WERI-Rb-1 (cell line): ENCODE data around the gene PPP1R3C.

Experiments
- DNase-seq: peaks from one replicate; pipeline ENCODE4 v3.0.0-alpha.2; 2020
- H3K27ac ChIP-seq: fragments of 250-450 bp; sonication (Bioruptor Pico); 2 replicates; pipeline ENCODE4 v1.5.1; 2020; ENCODE audit warnings: mild to moderate bottlenecking, moderate library complexity
- H3K27me3 ChIP-seq: fragments of 250-450 bp; sonication (Bioruptor Pico); 2 replicates; pipeline ENCODE4 v1.5.1; 2021; ENCODE audit warnings: mild to moderate bottlenecking, low read depth, moderate library complexity; ENCODE audit not compliant: insufficient read depth, severe bottlenecking
- H3K36me3 ChIP-seq: fragments of 250-450 bp; sonication (Bioruptor Pico); 2 replicates; pipeline ENCODE4 v1.5.1; 2020; ENCODE audit warnings: mild to moderate bottlenecking, moderate library complexity
- H3K4me3 ChIP-seq: 2 replicates; pipeline ENCODE4 v1.5.1; 2011; ENCODE audit warnings: low read depth, mild to moderate bottlenecking, control low read depth, low read length
- H3K9me3 ChIP-seq: fragments of 250-450 bp; sonication (Bioruptor Pico); 2 replicates; pipeline ENCODE4 v1.5.1; 2021; ENCODE audit warnings: mild to moderate bottlenecking, moderate library complexity; ENCODE audit not compliant: severe bottlenecking
- TF ChIP-seq, protein P1 (sequence below): IDR thresholded peaks from 2 replicates; pipeline ENCODE4 v1.5.1; 2011; ENCODE audit warnings: low read depth, mild to moderate bottlenecking, control low read depth, inconsistent platforms, low read length

PPP1R3C gene

DNA sequence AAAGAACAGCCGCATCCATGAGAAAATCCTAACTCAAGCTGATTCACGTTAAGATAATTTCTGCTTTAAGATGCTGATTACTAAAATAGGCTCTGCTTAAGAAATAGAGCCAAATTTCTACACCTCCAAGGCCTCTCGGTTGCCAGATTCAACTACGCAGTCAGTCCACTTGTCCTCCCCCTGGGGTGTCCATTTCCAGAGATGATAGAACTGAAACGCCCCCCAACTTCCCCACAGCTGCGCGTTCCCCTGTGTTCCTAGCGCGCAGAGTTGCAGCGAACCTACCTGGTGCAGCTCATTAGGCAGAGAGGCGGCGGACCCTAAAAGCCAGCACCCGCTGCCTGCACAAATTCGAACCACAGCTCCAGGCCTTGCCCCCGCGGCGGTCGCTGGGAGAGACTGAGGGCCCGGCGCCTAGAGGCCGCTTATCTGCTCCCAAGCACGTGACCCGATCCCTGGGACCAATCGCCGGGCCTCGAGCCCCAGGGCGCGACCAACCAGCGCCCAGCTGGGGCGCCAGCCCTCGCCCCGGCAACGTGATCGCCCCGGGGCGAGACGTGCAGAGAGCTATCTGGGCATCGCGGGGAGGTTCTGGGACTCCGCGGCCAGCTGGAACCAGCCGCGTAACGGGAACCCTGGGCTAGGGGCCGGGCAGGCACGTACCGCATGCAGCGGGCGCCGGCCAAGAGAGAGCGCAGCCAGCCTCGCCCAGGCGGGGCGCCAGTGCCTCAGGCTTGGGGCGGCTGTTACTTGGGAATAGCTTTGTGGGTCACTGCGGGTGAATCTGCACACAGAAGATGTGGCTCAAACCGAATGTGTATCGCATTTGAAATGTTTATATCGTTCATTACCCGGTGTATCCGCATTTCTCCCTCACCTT is at the start of gene PPP1R3C:
PPP1R3C (minus strand) TSS at position 401 of the 880 bp plus-strand sequence; CDS start at position 299, 102 bp downstream.
- TF ChIP-seq, protein P1, sequence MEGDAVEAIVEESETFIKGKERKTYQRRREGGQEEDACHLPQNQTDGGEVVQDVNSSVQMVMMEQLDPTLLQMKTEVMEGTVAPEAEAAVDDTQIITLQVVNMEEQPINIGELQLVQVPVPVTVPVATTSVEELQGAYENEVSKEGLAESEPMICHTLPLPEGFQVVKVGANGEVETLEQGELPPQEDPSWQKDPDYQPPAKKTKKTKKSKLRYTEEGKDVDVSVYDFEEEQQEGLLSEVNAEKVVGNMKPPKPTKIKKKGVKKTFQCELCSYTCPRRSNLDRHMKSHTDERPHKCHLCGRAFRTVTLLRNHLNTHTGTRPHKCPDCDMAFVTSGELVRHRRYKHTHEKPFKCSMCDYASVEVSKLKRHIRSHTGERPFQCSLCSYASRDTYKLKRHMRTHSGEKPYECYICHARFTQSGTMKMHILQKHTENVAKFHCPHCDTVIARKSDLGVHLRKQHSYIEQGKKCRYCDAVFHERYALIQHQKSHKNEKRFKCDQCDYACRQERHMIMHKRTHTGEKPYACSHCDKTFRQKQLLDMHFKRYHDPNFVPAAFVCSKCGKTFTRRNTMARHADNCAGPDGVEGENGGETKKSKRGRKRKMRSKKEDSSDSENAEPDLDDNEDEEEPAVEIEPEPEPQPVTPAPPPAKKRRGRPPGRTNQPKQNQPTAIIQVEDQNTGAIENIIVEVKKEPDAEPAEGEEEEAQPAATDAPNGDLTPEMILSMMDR, result peak; percentile 48
- peak within 1 kb of the TSS; percentile 82 for H3K4me3 ChIP-seq
- peak; percentile 92 for DNase-seq
- H3K9me3 ChIP-seq, result no peaks in the 10 kb centered on the region
- peaks cover 8% of the 10 kb centered on the region; the same call in 1 of the 2 replicates for H3K36me3 ChIP-seq
- H3K27me3 ChIP-seq, result no peaks in the 10 kb centered on the region
- peak within 1 kb of the TSS; percentile 53 for H3K27ac ChIP-seq

GRCh38 chr10:91681361-91682276 is 48.7 kb upstream of the PPP1R3C start:
- TF ChIP-seq, protein P1, result no peak
- H3K9me3 ChIP-seq, result no peaks in the 10 kb centered on the region
- no peaks in the 10 kb centered on the region for H3K27me3 ChIP-seq
- DNase-seq, result no peak
- no peak overlapping the region for H3K27ac ChIP-seq
- no peaks in the 10 kb centered on the region for H3K36me3 ChIP-seq
- no peak overlapping the region for H3K4me3 ChIP-seq

GRCh38 chr10:91680487-91680886 is 47.6 kb upstream of the PPP1R3C start:
- no peak overlapping the region for H3K4me3 ChIP-seq
- no peaks in the 10 kb centered on the region for H3K9me3 ChIP-seq
- H3K27ac ChIP-seq, result no peak overlapping the region
- TF ChIP-seq, protein P1, result no peak
- DNase-seq, result no peak
- no peaks in the 10 kb centered on the region for H3K36me3 ChIP-seq
- H3K27me3 ChIP-seq, result no peaks in the 10 kb centered on the region

DNA sequence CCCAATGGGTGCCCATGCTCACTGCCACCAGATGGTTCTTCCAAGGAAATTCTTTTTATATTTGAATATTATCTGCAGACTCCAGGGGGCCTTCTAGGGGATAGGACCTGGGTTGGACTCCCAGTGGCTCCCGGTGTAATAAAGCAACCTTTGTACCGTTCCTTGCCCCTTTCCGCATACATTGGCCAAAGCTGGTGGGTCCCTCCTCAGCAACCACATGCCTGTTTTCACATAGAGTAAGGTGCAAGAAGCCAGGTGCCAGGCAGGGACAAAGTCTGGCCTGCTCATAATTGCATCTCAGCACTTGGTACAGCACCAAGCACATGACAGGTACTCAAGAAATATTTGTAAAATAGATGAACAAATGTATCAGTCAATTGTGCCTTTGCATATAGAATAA is 46.4 kb upstream of the PPP1R3C start:
- no peaks in the 10 kb centered on the region for H3K9me3 ChIP-seq
- no peak for DNase-seq
- H3K27ac ChIP-seq, result no peak overlapping the region
- H3K4me3 ChIP-seq, result no peak overlapping the region
- H3K36me3 ChIP-seq, result no peaks in the 10 kb centered on the region
- TF ChIP-seq, protein P1, result no peak
- no peaks in the 10 kb centered on the region for H3K27me3 ChIP-seq

DNA sequence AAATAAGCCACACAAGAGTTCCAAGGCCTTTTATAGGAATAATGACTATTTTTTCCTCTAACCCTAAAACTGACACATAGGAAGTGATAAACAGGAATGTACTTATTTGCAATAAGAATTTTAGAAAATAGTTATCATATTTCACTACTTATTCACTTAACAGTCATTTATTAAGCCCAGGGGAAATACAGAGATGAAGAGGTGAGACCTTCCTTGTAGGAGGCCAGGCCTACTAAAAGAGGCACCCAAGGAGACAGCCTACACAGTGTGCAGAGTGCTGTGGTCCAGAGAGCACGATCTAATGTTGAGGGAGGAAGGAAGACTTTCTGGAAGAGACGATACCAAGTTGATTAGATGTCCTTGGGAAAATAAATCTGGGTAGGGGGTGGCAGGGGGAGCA is 45.0 kb upstream of the PPP1R3C start:
- Histone ChIP-seq H3K9me3 (no peaks in the 10 kb centered on the region), H3K27me3 (no peaks in the 10 kb centered on the region), H3K4me3 (no peak overlapping the region), H3K36me3 (no peaks in the 10 kb centered on the region), H3K27ac (no peak overlapping the region)
- DNase-seq, result no peak
- TF ChIP-seq, protein P1, result no peak
